BLaER1 treated with 17β-estradiol and CSF1 and Interleukin-3, amounts not matched to agents 10 nM and 100 nM (cell line): Measurements from ENCODE around the gene NMD3.
"Not testable (repeated sequence)": the region's sequence is repeated elsewhere in the genome, so short reads cannot be mapped to it uniquely, and the experiment has no call there.

Experiments used
- H3K27ac ChIP-seq, 11 experiments: shearing (Covaris generic); formaldehyde crosslinking; 2 replicates each; pipeline ENCODE4 v1.8.1; 2022
- H3K27me3 ChIP-seq, 11 experiments: shearing (Covaris generic); formaldehyde crosslinking; 2 replicates each; pipeline ENCODE4 v1.8.1; 2022
- H3K36me3 ChIP-seq, 11 experiments: shearing (Covaris generic); formaldehyde crosslinking; 2 replicates each; pipeline ENCODE4 v1.8.1; 2022
- H3K4me1 ChIP-seq, 10 experiments: shearing (Covaris generic); formaldehyde crosslinking; 2 replicates each; pipeline ENCODE4 v1.8.1; 2022
- H3K4me2 ChIP-seq, 11 experiments: shearing (Covaris generic); formaldehyde crosslinking; 2 replicates each; pipeline ENCODE4 v1.8.1; 2022
- H3K4me3 ChIP-seq, 10 experiments: shearing (Covaris generic); formaldehyde crosslinking; 2 replicates each; pipeline ENCODE4 v1.8.1; 2022
- H3K9ac ChIP-seq, 11 experiments: shearing (Covaris generic); formaldehyde crosslinking; 2 replicates each; pipeline ENCODE4 v1.8.1; 2022
- H3K9me3 ChIP-seq, 11 experiments: shearing (Covaris generic); formaldehyde crosslinking; replicated peaks in 1 of 11; 2 replicates each; pipeline ENCODE4 v1.8.1; 2022
- H4K20me1 ChIP-seq, 11 experiments: shearing (Covaris generic); formaldehyde crosslinking; 2 replicates each; pipeline ENCODE4 v1.8.1; 2022
- Cebpa-rat ChIP-seq, 11 experiments: shearing (Covaris generic); IDR thresholded peaks; 2 replicates each; pipeline ENCODE4 v1.8.1; 2022

The NMD3 gene

GRCh38 chr3:161266731-161267150 lies 45.6 kb downstream of the NMD3 start:
- TF ChIP-seq Cebpa-rat (IDR thresholded peaks at IDR 0.05) = no peak
- Histone ChIP-seq H3K9ac (no peak overlapping the region), H4K20me1 (no peaks in the 10 kb centered on the region), H3K4me3 (no peak overlapping the region), H3K27ac (no peak overlapping the region), H3K36me3 (peaks cover 23 to 55% (median 37%) of the 10 kb centered on the region in 11 experiments; a peak in 21 of 22 replicates), H3K9me3 (peaks cover 25 to 36% (median 30%) of the 10 kb centered on the region in 11 experiments), H3K4me1 (peaks cover 0 to 11% (median 4%) of the 10 kb centered on the region in 10 experiments; a peak in 8 of 20 replicates), H3K4me2 (no peak overlapping the region), H3K27me3 (no peaks in the 10 kb centered on the region)

DNA sequence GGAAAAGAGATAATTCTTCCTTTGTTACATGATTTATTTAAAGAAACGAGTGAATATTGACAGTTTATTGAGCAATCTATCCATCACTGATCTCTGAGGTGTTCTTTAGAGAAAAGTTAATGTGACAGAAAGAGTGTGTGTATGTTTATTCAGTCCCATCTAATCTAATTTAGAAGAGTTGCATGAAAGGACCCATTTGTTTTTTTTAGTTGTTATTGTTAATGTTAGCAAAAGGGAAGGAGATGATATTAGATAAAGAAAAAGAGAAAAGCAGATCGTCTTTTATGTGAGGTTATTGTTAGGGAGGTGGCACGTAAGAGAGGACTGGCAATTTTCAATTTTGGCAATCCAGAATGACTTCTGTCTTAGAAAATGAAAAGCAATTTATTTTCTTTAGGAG lies 46.5 kb downstream of the NMD3 start:
- no peak for TF ChIP-seq Cebpa-rat (IDR thresholded peaks at IDR 0.05)
- Histone ChIP-seq H3K27me3 (no peaks in the 10 kb centered on the region), H3K27ac (no peak overlapping the region), H3K4me2 (no peak overlapping the region), H3K9ac (no peak overlapping the region), H3K4me1 (peaks cover 0 to 8% (median 4%) of the 10 kb centered on the region in 10 experiments; a peak in 8 of 20 replicates), H3K9me3 (peaks cover 23 to 32% (median 27%) of the 10 kb centered on the region in 11 experiments), H3K4me3 (no peak overlapping the region), H4K20me1 (no peaks in the 10 kb centered on the region; a peak in 1 of 22 replicates), H3K36me3 (peaks cover 16 to 46% (median 29%) of the 10 kb centered on the region in 11 experiments; a peak in 21 of 22 replicates)

GRCh38 chr3:161268601-161269000 lies 47.5 kb downstream of the NMD3 start:
- Histone ChIP-seq H3K27ac (no peak overlapping the region), H3K9me3 (peaks cover 13 to 23% (median 20%) of the 10 kb centered on the region in 11 experiments), H3K27me3 (no peaks in the 10 kb centered on the region), H3K4me3 (no peak overlapping the region), H4K20me1 (no peaks in the 10 kb centered on the region; a peak in 1 of 22 replicates), H3K4me2 (no peak overlapping the region), H3K4me1 (peaks cover 0 to 6% (median 0%) of the 10 kb centered on the region in 10 experiments; a peak in 1 of 20 replicates), H3K36me3 (peaks cover 12 to 36% (median 21%) of the 10 kb centered on the region in 11 experiments; a peak in 21 of 22 replicates), H3K9ac (no peak overlapping the region)
- no peak for TF ChIP-seq Cebpa-rat (IDR thresholded peaks at IDR 0.05)

DNA sequence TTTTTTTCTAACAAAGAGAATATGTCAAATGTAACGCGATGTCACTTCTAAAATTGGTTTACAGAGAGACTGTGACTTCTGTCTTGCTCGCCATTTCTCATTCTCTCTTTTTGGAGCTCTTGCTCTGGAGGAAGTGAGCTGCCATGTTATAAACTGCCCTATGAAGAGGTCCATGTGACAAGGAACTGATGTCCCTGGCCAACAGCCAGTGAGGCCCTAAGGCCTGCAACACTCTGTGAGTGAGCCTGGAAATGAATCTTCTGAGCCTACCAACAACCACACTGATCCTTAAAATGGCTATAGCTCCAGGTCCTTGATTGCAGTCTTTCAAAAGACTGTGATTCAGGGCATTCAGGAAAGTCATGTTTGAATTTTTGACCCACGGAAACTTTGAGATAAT lies 49.9 kb downstream of the NMD3 start:
- Histone ChIP-seq H3K4me2 (no peak overlapping the region), H3K36me3 (peaks cover 0 to 21% (median 5%) of the 10 kb centered on the region in 11 experiments; a peak in 12 of 22 replicates), H3K9me3 (peaks cover 0 to 3% (median 0%) of the 10 kb centered on the region in 11 experiments; a peak in 5 of 22 replicates), H4K20me1 (no peaks in the 10 kb centered on the region; a peak in 1 of 22 replicates), H3K9ac (no peak overlapping the region), H3K27ac (no peak overlapping the region), H3K4me1 (peaks cover 0 to 5% (median 0%) of the 10 kb centered on the region in 10 experiments; a peak in 1 of 20 replicates), H3K4me3 (no peak overlapping the region), H3K27me3 (no peaks in the 10 kb centered on the region)
- TF ChIP-seq Cebpa-rat (IDR thresholded peaks at IDR 0.05) = no peak

DNA sequence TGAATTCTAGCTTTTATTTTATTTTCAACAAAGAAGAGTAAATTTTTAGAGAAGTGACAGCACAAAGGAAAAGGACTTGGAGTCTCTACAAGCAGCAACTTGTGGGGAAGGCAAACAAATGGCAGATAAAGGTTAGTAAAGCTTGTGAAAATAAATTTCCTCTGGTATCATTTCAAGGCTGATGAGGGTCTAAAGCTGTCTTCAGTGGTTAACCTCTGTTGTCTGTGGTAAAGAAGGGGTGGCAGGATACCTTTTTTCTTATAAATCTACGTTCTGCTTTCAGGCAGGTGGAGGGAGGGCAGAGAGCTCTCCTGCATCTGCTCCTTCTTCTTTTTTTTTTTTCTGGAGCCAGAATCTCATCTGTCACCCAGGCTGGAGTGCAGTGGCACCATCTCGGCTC lies 50.5 kb downstream of the NMD3 start:
- Histone ChIP-seq H3K9ac (no peak overlapping the region), H3K9me3 (peaks cover 0 to 10% (median 5%) of the 10 kb centered on the region in 11 experiments; a peak in 14 of 22 replicates), H3K4me3 (no peak overlapping the region), H3K27me3 (no peaks in the 10 kb centered on the region), H3K4me1 (peaks cover 0 to 5% (median 0%) of the 10 kb centered on the region in 10 experiments; a peak in 1 of 20 replicates), H3K4me2 (no peak overlapping the region), H4K20me1 (no peaks in the 10 kb centered on the region; a peak in 1 of 22 replicates), H3K27ac (no peak overlapping the region), H3K36me3 (peaks cover 0 to 27% (median 8%) of the 10 kb centered on the region in 11 experiments; a peak in 14 of 22 replicates)
- no peak for TF ChIP-seq Cebpa-rat (IDR thresholded peaks at IDR 0.05)

DNA sequence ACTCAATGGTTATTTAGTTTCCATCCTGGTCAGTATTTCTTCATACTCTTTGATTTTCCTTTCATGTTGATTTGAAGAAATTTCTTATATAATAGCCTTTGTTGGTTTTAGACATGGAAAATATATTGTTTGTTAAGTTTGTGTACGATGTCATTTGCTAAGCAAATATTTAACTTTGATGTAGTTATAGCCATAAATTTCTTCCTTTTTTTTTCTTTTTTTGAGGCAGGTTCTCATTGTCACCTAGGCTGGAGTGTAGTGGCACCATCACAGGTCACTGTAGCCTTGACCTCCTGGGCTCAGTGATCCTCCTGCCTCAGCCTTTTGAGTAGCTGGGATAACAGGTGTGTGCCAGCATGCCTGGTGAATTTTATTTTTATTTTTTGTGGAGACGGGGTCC lies 51.4 kb downstream of the NMD3 start:
- no peak overlapping the region for H3K4me3 ChIP-seq
- no peaks in the 10 kb centered on the region for H3K27me3 ChIP-seq
- no peak for TF ChIP-seq Cebpa-rat (IDR thresholded peaks at IDR 0.05)

DNA sequence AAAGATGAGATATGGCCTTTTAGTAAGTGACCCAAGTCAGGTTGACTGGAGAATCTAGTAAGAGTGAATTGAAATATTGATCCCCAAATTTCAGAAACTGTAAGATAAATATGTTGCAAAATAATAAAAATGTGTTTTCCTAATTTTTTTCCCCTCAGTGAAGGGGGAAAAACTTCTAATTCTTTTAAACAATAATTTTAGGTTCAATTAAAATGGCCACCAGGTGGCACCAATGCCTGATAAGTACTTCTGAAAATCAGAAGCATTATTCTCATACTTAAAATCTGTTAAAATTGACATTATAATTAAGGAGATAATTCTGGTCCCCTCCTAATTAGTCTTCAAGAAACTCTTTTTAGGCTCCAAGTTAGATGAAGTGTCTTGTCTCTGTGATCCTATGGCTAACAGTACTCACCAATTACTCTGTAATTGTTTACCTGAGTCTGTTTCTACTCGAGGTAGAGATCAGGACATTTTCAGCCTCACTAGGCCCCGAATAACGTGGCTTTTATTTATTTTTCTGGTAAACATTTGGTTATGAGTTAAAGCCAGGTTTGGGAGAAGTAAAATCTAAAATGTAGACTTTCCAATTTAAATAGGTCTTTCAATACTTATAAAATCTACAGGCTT lies 52.6 kb downstream of the NMD3 start:
- no peaks in the 10 kb centered on the region; a peak in 1 of 22 replicates for H4K20me1 ChIP-seq
- H3K4me1 ChIP-seq = peaks cover 0 to 5% (median 0%) of the 10 kb centered on the region in 10 experiments; a peak in 1 of 20 replicates
- H3K27me3 ChIP-seq = no peaks in the 10 kb centered on the region
- peaks cover 0 to 42% (median 8%) of the 10 kb centered on the region in 11 experiments; a peak in 16 of 22 replicates for H3K36me3 ChIP-seq
- H3K4me3 ChIP-seq = no peak overlapping the region
- H3K9me3 ChIP-seq = peaks cover 17 to 30% (median 26%) of the 10 kb centered on the region in 11 experiments
- H3K27ac ChIP-seq = no peak overlapping the region
- no peak overlapping the region for H3K4me2 ChIP-seq
- H3K9ac ChIP-seq = no peak overlapping the region
- no peak for TF ChIP-seq Cebpa-rat (IDR thresholded peaks at IDR 0.05)

More for the DNA sequence above, 51.4 kb downstream of the NMD3 start:
- H3K9me3 ChIP-seq = peaks cover 5 to 18% (median 14%) of the 10 kb centered on the region in 11 experiments
- H4K20me1 ChIP-seq = no peaks in the 10 kb centered on the region; a peak in 1 of 22 replicates
- H3K36me3 ChIP-seq = peaks cover 0 to 35% (median 8%) of the 10 kb centered on the region in 11 experiments; a peak in 15 of 22 replicates
- peaks cover 0 to 5% (median 0%) of the 10 kb centered on the region in 10 experiments; a peak in 1 of 20 replicates for H3K4me1 ChIP-seq
- no peak overlapping the region for H3K9ac ChIP-seq
- H3K4me2 ChIP-seq = no peak overlapping the region
- no peak overlapping the region for H3K27ac ChIP-seq

- no peak overlapping the region for H3K4me3 ChIP-seq
- no peak overlapping the region for H3K9ac ChIP-seq
- no peak for TF ChIP-seq Cebpa-rat (IDR thresholded peaks at IDR 0.05)
- no peaks in the 10 kb centered on the region for H3K27me3 ChIP-seq
- peaks cover 26 to 41% (median 35%) of the 10 kb centered on the region in 11 experiments for H3K9me3 ChIP-seq
- H3K36me3 ChIP-seq = peaks cover 0 to 39% (median 8%) of the 10 kb centered on the region in 11 experiments; a peak in 16 of 22 replicates
- no peak overlapping the region; a peak in 1 of 22 replicates for H3K27ac ChIP-seq
- H4K20me1 ChIP-seq = no peaks in the 10 kb centered on the region; a peak in 1 of 22 replicates
- H3K4me2 ChIP-seq = no peak overlapping the region
- peaks cover 0 to 5% (median 0%) of the 10 kb centered on the region in 10 experiments; a peak in 1 of 20 replicates for H3K4me1 ChIP-seq
Measured at GRCh38 chr3:161274691-161275298, 53.7 kb downstream of the NMD3 start.

- H3K27me3 ChIP-seq = no peaks in the 10 kb centered on the region
- H3K9ac ChIP-seq = no peak overlapping the region
- no peak overlapping the region for H3K4me3 ChIP-seq
- no peak for TF ChIP-seq Cebpa-rat (IDR thresholded peaks at IDR 0.05)
- peaks cover 0 to 3% (median 0%) of the 10 kb centered on the region in 10 experiments; a peak in 1 of 20 replicates for H3K4me1 ChIP-seq
- no peak overlapping the region for H3K27ac ChIP-seq
- peaks cover 0 to 35% (median 8%) of the 10 kb centered on the region in 11 experiments; a peak in 16 of 22 replicates for H3K36me3 ChIP-seq
- no peak overlapping the region for H3K4me2 ChIP-seq
- H4K20me1 ChIP-seq = no peaks in the 10 kb centered on the region; a peak in 1 of 22 replicates
- H3K9me3 ChIP-seq = peaks cover 32 to 50% (median 46%) of the 10 kb centered on the region in 11 experiments
Measured at GRCh38 chr3:161275919-161276318, 54.8 kb downstream of the NMD3 start.

- not testable (repeated sequence) for H3K4me2 ChIP-seq, H3K4me3 ChIP-seq, H3K27ac ChIP-seq, H3K4me1 ChIP-seq, H3K9ac ChIP-seq, H4K20me1 ChIP-seq, H3K27me3 ChIP-seq
- Histone ChIP-seq H3K9me3 (peaks cover 23 to 55% (median 34%) of the 10 kb centered on the region in 11 experiments), H3K36me3 (peaks cover 0 to 14% (median 0%) of the 10 kb centered on the region in 11 experiments; a peak in 8 of 22 replicates)
Measured at GRCh38 chr3:161282387-161282786, 61.3 kb downstream of the NMD3 start.
